Body of pancreas (tissue), 4 donors: Measurements from ENCODE around the gene ZBED1.

Experiments
- POLR2A ChIP-seq, 3 donors: fragments of 450-650 bp; IDR thresholded peaks; one replicate each; pipeline ENCODE4 v1.6.1; 2016; ENCODE audit warnings: antibody characterized with exemption in 3 of 3, mild to moderate bottlenecking in 2 of 3
- TF ChIP-seq, protein P1 (sequence below), 7 experiments: fragments of 450-650 bp in 4 of 7; fragments of 200-600 bp in 3 of 7; sonication (generic) in 3 of 7; IDR thresholded peaks; one replicate each; pipeline ENCODE4 v1.5.1; 2016 to 2019; ENCODE audit warnings: antibody characterized with exemption in 7 of 7

DNA sequence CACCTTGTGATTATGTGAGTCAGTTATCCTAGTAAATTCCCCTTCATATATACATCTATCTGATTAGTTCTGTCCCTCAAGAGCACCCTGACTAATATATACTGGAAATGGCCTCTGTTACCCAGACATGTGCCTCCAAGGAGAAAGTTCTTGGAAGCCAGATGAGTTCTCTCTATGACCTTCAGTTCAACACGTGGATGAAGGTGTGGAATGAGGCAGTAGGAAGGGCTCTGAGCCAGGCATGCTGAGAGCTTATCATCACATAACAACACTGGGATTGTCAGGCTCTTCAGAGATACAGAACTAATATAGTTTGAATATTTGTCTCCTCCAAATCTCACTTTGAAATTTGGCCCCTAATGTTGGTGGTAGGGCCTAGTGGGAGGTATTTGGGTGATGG, 44.4 kb upstream of the ZBED1 start:
- TF ChIP-seq, protein P1, sequence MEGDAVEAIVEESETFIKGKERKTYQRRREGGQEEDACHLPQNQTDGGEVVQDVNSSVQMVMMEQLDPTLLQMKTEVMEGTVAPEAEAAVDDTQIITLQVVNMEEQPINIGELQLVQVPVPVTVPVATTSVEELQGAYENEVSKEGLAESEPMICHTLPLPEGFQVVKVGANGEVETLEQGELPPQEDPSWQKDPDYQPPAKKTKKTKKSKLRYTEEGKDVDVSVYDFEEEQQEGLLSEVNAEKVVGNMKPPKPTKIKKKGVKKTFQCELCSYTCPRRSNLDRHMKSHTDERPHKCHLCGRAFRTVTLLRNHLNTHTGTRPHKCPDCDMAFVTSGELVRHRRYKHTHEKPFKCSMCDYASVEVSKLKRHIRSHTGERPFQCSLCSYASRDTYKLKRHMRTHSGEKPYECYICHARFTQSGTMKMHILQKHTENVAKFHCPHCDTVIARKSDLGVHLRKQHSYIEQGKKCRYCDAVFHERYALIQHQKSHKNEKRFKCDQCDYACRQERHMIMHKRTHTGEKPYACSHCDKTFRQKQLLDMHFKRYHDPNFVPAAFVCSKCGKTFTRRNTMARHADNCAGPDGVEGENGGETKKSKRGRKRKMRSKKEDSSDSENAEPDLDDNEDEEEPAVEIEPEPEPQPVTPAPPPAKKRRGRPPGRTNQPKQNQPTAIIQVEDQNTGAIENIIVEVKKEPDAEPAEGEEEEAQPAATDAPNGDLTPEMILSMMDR (IDR thresholded peaks at IDR 0.05): no peak
- TF ChIP-seq POLR2A (IDR thresholded peaks at IDR 0.05): no peak
